ENCODE data around the gene GANAB.
"Not testable (repeated sequence)": the region's sequence is repeated elsewhere in the genome, so short reads cannot be mapped to it uniquely, and the experiment has no call there.

GANAB gene

DNA sequence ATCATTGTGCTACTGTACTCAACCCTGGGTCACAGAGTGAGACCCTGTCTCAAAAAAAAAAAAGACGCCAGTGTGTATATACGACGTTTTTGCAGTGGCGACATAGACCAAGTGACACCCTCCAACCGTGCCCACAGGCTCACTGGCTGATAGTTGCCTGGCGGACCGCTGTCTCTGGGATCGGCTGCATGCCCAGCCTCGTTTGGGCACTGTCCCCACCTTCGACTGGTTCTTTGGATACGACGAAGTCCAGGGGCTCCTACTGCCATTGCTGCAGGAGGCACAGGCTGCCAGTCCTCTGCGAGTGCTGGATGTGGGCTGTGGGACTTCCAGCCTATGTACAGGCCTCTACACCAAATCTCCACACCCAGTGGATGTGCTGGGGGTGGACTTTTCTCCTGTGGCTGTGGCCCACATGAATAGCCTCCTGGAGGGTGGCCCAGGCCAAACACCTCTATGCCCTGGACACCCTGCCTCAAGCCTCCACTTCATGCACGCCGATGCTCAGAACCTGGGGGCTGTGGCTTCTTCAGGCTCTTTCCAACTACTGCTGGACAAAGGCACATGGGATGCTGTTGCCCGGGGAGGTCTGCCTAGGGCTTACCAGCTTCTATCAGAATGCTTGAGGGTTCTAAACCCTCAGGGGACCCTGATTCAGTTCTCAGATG, 20.0 kb upstream of the GANAB start:
- DNase-seq (ENCODE audit: low read depth), result no peak

DNA sequence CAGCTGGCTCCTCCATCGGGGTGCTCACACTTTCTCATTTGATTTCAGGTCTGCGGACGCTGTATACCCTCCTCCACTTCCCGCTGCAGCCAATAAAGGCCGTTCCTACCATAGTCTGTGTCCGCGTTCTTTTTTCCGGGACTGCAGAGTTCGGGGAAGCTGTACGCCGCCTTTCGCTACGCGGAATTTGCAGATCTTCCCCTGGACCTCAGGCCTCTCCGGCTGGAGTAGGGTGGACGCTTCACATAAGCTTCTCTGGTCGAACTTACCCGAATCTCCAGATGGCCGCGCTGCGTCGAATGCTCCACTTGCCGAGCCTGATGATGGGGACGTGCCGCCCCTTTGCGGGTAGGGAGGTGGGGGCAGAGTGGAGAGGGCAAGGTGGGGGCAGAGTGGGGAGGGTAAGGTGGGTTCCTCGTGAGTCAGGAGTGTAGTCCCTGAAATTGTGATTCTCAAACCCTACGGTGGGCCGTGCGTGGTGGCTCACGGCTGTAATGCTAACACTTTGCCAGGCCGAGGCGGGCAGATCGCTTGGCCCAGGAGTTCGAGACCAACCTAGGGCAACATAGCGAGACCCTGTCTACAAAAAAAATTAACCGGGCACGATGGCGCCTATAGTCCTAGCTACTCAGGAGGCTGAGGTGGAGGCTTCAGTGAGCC, 19.3 kb upstream of the GANAB start:
- no peak for DNase-seq (ENCODE audit: low read depth)

DNA sequence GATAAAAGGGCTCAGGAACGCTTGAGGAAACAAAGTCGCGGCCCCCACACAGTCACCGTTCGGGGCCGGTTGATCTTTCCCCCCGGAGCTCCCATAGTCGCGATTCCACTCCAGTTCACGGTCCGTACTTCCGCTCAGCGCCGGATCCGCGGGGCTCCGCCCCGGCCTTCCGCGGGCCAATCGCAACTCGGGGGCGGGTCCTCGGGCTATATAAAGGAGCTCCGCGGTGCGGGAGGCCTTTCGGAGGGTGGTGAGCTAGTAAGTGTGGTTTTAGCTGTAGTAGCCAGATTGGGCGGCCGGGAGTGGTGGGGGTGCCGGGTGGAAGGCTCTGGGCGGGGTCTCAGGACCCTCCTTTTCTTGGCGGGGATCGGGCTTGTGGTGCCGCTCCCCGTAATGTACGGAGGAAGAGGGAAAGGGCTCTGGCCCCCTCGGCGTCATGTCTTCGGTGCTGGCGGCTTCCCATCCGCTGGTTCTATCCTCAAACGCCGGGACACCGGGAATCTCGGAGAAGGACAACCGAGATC, 18.7 kb upstream of the GANAB start, which contains the start of the genes C11orf98 and CSKMT:
C11orf98 (minus strand) TSS at position 136 of the 524 bp plus-strand sequence; CDS start at position 95, 41 bp downstream.
CSKMT (plus strand) TSS at position 238 of the 524 bp plus-strand sequence. CDS start 568 bp downstream, outside the sequence.
- DNase-seq (ENCODE audit: low read depth), result peak; percentile 90

DNA sequence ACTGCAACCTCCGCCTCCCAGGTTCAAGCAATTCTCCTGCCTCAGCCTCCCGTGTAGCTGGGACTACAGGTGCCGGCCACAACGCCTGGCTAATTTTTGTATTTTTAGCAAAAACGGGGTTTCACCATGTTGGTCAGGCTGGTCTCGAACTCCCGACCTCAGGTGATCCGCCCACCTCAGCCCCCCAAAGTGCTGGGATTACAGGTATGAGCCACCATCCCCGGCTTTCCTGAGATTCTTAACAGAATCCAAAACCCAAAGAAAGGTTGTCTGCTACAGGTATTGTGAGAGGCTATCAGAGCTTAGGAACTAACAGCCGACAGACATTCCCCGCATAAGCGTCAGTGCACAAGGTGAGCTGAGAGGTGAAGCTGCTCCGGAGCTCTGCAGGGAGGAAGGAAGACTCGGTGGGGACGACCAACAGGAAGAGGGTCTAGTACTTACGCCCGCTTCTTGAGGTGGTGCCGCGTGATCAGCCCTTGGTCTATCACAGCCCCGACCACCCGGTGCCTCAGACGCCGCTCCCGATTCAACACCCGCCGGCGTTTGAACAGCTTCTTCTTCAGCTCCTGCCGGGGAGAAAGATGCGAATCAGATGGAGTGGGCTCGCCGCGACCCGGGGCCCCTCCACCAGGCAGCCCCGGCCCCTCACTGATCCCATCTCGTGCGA, 18.1 kb upstream of the GANAB start:
- DNase-seq (ENCODE audit: low read depth), result no peak

DNA sequence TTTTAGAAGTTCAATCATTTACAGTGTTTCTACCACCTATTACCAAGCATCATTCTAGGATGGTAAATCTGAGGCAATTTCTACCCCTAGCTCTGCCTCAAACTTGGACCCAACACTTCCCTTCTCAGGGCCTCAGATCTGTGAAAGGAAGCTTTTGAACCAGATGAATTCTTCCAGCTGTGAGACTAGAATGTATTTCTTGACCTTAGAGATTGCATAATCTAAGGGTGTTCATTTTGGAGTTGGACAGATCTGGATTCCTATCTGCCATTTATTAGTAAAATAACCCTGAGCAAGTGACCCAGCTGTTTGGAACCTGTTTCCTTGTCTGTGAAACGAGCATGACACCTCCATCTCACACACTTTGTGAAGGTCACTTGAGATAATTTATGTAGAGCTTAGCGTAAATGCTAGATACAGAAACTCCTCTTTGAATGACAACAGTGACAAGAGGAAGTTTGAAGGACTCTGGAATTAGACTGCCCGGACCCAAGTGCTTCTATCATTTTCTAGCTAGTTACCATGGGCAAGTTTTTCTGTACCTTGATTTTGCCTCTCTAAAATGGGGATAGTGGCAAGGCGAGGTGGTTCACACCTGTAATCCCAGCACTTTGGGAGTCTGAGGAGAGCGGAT, 10.5 kb upstream of the GANAB start:
- no peak for DNase-seq (ENCODE audit: low read depth)

DNA sequence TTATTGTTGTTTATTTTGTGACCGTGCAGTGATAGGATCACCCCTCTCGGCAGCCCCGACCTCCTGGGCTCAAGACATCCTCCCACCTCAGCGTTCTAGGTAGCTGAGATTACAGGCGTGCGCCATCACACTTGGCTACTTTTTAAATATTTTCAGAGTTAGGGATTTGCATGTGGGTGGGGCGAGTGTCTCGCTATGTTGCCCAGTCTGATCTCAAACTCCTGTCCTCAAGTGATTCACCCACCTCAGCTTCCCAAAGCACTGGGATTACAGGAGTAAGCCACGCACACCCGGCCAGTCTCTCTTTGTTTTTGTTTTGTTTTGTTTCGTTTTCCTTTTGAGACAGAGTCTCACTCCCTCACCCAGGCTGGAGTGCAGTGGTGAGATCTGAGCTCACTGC, 7.9 kb upstream of the GANAB start:
- no peak for DNase-seq (ENCODE audit: low read depth)

DNA sequence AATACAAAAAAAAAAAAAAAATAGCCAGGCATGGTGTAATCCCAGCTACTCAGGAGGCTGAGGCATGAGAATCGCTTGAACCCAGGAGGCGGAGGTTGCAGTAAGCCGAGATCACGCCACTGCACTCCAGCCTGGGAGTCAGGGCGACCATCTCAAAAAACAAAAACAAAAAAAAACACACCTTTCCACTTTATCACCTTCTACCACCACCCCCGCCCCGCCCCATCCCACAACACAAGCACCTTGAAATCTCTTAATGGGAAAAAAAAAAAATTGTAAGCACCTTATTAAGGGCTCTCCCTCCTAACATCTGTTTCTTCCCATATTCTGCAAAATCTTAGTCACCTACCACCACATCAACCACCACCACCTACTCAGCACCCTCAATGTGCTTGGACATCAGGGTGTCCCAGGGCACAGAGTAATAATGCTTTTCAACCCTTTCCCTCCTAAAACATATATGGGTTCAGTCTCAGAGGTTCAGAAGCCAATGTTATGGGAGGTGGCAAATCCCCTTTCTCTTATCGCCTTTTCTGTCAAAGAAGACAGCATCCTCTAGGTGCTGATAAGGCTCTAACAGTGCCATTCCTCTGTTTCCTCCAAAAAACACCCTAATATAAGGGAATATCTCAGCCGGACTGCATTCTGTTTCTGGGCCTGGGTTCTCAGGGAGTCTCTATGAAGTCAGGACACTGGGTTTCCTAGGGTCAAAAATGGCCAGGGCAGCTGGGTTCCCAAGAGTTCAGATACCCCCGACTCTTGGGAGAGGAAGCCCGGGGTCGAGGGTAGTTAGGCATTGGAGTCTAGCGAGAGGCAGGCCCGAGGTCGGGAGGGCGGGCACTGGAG, 6.0 kb upstream of the GANAB start:
- peak; percentile 23 for DNase-seq (ENCODE audit: low read depth)

DNA sequence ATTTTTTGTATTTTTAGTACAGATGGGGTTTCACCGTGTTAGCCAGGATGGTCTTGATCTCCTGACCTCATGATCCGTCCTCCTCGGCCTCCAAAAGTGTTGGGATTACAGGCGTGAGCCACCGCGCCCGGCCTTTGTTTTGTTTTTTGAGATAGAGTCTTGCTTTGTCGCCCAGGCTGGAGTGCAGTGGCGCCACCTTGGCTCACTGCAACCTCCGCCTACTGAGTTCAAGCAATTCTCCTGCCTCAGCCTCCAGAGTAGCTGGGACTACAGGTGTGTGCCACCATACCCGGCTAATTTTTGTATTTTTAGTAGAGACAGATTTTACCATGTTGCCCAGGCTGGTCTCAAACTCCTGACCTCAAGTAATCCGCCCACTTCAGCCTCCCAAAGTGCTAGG, 3.9 kb upstream of the GANAB start:
- not testable (repeated sequence) for DNase-seq (ENCODE audit: low read depth)

DNA sequence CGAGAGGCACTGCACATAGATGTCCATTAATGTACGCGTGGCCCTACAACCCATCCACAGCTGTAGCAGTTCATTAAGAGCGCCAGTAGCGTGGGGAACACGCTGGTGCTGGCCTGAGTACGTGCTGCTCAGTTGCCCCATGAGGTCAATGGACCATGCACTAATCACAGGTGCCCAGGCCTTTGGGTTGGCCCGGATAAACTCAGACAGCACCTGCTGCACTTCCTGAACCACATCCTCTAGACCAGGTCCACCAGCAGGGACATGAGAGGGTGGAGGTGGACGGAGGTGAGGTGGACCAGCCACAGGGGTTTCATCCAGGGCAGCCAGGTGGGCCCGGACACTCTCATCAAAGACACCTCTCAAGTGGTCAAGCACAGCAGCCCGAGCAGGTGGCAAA, 3.1 kb upstream of the GANAB start:
- DNase-seq (ENCODE audit: low read depth), result no peak

DNA sequence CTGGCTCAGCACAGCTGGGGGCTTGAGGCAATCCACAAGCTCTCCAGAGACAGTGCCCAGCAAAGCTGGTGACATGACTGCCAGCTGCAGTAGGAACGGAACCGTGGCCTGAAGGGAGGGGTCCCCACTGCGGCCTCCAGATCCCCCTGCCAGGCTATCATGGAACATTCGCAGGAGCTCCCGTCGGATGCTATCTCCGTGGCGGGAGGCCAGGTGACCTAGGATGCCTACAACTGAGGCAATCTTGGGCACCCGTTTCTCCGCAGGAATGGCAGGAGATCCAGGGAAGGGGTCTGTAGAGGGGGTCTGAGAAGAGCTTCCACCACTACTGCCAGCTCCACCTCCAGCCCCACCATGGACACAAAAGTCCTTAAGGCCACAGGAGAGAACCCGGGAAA, 2.6 kb upstream of the GANAB start:
- DNase-seq (ENCODE audit: low read depth), result no peak

DNA sequence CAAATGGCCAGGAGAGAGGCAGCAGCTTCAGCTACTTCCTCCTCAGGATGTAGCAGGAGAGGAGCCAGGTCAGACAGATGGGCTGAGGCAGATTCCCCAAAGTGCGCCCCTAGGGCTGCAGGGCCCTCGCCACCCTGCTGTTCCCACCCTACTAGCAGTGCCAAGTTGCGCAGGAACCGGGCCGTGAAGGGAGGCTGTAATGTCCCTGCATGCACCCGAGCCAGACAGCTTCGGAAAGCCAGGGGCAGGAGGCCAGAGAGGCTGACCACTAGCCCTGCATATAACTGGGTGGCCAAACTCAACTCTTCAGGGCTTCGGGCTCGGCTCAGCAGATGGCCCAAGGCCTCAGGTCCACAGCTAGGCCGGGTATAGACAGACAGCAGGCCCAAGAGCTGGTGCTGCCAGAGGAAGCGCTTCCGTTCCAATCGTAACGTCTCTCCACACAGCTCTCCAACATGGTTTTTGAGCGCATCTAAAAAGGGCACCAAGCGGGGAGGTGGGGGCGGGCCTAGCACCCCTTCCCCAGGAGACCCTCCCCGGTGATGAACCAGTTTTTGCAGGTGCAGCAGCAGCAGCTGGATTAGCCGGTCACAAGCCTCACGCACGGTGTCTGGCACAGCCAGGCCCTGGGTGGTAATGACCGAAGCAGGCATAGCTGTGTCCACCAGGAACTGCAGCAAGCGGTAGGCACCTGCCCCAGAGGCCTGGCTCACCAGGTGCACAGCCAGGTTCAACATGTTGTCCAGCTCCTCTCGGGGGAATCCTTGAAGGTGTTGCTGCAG, 2.0 kb upstream of the GANAB start:
- DNase-seq (ENCODE audit: low read depth), result no peak

DNA sequence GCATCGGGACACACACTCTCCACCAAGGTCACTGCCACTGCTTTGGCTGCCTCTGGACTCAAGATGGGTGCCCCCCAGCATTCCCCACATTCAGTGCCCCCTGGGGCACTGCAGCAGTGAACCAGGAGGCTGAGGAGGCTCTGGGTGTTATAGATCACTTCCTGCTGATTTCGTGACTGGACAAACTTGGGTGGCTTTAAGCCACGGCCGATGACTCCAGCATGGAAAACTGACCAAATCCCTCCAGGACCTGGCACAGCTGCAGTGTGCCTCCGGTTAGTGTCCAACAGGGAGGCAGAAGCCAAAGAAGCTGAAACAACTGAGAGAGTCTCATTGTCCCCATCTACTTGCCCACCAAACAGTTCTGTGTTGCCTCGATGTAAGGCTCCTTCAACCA, 1.2 kb upstream of the GANAB start:
- DNase-seq (ENCODE audit: low read depth), result no peak

DNA sequence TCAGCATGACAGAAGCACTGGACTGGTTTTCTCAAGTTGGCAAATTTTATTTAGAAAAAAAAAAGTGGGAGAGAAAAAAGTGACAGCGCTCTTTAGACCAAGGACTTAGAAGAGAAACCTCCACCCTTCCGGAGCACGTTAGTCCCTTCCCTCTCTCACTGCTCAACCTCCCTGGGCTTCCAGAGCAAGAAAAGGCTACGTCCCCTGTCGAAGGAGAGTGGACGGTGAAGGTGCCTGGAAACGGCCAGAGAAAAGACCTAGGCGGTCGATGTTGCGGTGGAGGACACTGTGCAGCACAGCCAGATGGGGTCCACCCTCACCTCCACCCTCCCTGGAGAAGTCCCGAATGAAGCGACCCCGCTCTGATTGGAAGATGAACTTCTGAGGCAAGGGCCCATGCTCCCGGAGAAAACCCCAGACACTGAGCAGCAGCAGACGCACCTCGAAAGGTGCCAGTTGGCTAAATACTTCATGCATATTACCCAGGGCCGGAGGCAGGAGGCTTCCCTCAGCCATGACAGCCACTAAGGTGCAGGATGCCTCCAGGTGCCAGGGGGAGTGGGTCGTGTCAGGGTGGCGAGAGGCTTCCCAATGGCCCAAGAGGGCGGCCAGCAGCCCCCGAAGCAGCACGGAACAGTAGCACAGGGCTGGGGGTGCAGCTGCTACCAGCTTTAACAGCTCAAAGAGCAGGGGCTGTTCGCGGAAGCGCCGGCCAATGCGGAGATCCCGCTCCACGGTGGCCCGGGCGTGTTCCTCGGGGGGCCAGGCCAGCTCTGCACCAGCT, 604 bp upstream of the GANAB start:
- DNase-seq (ENCODE audit: low read depth), result no peak

DNA sequence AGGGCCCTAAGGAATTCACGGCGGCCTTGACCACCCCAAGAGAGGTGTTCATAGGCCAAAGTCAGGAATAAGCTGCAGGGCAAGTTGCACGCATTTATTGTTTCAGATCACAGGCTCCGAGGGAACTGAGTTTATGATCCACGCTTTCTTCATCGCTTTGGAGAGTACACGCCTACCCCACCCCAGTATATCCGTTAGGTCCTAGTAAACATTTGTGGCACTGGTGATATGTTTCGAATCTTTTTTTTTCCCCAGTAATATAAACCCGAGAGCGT, 805 bp downstream of the GANAB start:
- no peak for DNase-seq (ENCODE audit: low read depth)

DNA sequence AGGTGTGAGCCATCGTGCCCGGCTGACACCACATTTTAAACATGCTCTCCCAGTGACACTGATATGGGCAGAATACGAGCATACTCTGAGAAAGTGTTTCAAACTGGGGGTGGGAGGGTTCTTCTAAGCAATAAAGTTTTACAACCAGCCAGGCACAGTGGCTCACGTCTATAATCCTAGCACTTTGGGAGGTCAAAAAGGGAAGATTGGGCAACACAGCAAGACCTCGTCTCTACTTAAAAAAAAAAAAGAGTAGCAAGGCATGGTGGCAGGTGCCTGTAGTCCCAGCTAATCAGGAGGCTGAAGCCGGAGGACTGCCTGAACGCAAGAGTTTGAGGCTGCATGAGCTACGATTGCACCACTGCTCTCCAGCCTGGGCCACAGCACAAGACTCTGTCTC, 2.2 kb downstream of the GANAB start:
- DNase-seq (ENCODE audit: low read depth), result no peak

DNA sequence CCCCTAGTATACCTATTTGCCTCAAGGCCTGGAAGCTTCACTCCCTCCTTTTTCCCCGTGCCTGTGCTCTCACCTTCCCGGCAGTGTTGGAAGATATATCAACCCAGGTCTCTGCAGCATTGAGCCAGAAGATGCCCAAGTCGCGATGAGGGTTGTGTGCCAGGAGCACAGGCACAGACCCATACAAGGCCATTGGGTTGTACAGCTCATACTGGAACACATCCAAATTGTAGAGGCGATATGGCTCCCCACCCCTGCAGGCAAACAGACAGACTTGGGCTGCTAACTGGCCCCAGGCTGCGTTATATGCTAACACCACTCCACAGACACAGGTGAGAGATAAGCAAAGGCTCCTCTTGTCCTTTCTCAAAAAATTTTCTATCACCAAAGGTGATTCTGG, 13.9 kb downstream of the GANAB start:
- DNase-seq (ENCODE audit: low read depth), result no peak

DNA sequence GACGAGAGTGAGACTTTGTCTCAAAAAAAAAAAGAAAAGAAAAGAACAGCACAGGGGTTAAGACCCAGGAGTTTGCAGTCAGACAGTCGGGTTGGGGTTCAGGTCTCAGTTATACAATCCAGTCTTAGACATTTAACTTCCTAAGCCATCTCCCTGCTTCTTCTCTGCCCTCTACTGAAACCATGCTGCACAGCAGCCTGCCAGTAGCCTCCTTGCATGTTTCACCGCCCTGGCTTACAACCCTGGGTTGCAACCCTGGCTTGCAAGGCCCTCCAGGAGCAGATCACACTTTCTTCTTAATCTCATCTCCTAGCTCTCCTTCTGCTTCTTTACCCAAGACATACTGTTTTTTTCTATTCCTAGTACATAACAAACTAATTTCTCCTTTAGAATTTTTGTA, 18.7 kb downstream of the GANAB start:
- no peak for DNase-seq (ENCODE audit: low read depth)

DNA sequence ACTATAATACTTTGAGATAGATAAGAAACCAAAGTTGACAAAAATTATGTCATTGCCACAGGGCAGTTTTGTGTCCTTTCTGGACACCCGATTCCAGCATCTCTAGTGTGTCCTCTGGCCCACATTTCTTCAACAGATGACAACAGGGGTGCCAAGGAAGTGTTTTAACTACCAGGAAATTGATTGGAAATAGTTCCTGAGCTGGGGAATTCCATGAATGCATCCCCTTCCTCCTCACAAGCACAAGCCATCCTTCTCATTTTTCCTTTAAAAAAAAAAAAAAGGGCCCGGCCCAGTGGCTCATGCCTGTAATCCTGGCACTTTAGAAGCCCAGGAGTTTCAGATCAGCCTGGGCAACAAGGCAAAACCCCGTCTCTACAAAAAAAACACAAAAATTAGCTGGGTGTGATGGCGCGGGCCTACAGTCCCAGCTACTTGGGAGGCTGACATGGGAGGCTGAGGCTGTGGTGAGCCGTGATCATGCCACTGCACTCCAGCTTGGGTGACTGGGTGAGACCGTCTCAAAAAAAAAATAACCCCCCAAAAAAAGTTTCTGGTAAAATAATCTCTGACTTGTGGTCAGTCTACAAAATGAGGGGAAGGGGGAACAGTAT, 23.8 kb downstream of the GANAB start:
- no peak for DNase-seq (ENCODE audit: low read depth)

DNA sequence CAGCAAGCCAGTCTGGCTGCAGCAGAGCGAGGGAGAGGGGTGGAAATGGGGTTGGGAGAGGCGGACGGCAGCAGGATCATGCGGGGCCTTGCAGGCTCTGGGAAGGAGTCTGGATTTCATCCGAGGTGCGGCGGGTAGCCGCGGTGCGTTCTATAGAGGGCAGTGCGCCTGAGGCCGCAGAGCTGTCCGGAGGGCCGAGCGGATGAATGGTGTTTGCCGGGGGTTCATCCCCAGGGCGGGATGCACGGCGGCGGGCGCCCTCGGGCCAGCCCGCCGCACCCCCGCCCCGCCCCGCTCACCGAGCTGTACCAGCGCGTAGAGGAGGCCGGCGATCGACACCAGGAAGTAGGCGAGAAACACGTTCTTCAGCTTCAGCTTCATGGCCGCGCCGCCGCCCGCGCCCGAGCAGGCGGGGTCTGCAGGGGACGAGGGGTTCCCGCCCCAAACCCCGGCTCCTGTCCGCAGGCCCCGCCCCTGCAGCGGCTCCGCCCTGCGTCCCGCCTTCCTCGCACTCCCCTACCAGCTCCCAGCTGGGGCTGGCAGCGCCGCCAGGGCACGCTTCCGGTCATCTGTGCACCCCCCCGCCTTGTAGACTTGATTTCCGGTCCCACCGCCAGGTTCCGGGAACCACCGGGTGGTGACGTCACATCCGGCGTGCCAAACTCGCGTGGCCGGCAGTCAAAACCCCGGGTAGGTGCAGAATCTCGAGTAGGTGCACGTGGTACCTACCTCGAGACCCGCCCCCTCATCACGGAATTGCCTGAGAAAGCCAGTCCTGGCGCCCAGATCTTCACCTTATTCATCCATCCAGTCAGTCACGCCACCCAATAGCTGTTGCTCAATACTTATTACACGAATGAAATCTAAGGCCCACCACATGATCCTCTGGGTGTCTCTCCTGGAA, 24.6 kb downstream of the GANAB start, which contains the start of gene B3GAT3:
B3GAT3 (minus strand) TSS at position 420 of the 904 bp plus-strand sequence; CDS start at position 381, 39 bp downstream.
- DNase-seq (ENCODE audit: low read depth), result peak; percentile 99
